ENCODE data around the gene LIMK2. TPM values are rescaled to one million over a fixed set of nuclear protein-coding genes. Genes with fewer than 3 reads are reported as not detected.

The LIMK2 gene
- polyA plus RNA-seq, 1 donor from 2014 or later = 44.2 TPM

DNA sequence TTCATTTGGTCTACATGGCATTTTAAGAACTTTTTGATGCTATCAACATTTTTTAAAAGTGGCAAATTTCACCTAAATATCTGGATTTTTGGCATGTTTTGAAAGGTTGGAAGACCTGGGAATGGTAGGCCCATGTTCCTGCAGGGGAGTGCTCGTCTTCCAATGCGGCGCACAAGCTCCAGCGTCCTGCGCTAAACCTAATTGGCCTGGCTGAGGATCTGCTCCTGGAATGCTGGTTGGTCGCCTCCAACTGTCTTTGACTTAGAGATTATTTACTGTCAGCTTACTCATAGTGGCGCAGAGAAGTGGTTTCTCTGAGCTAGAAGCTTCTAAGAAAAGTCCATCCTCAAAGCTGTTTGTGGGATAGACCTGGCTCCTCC, 626 bp upstream of the LIMK2 start:
- Histone ChIP-seq H3K79me2 (replicated peaks; ENCODE audit: insufficient read depth, low read length) (peaks cover 3% of the 10 kb centered on the region), H3K27me3 (ENCODE audit: insufficient read depth, low read depth, low read length) (no peaks in the 10 kb centered on the region), H3F3A (ENCODE audit: insufficient read depth, low read length, poor library complexity, severe bottlenecking) (no peaks in the 10 kb centered on the region), H3K9me2 (ENCODE audit: insufficient read depth, low read length) (no peaks in the 10 kb centered on the region), H3K27ac (ENCODE audit: low read length) (no peak overlapping the region), H2AFZ (ENCODE audit: low read depth, low read length) (no peak overlapping the region), H3K36me3 (ENCODE audit: insufficient read depth, low read length) (no peaks in the 10 kb centered on the region), H4K20me1 (ENCODE audit: insufficient read depth) (no peaks in the 10 kb centered on the region), H3K4me2 (ENCODE audit: low read length) (no peak overlapping the region), H3K9me3 (ENCODE audit: low read length) (no peaks in the 10 kb centered on the region), H3K4me3 (ENCODE audit: low read length) (peak overlapping the region; percentile 90), H3K9ac (ENCODE audit: low read length) (no peak overlapping the region)
- TF ChIP-seq EZH2 (IDR thresholded peaks at IDR 0.05; ENCODE audit: borderline replicate concordance, insufficient read depth, low read length, poor library complexity, severe bottlenecking) = no peak
- no peak for TF ChIP-seq TAF1 (IDR thresholded peaks at IDR 0.05; ENCODE audit: low read depth)
- TF ChIP-seq MXI1 (conservative IDR thresholded peaks at IDR 0.05; ENCODE audit: poor library complexity, severe bottlenecking) = no peak
- TF ChIP-seq SMC3 (conservative IDR thresholded peaks at IDR 0.05; ENCODE audit: poor library complexity) = no peak
- TF ChIP-seq, protein P1, sequence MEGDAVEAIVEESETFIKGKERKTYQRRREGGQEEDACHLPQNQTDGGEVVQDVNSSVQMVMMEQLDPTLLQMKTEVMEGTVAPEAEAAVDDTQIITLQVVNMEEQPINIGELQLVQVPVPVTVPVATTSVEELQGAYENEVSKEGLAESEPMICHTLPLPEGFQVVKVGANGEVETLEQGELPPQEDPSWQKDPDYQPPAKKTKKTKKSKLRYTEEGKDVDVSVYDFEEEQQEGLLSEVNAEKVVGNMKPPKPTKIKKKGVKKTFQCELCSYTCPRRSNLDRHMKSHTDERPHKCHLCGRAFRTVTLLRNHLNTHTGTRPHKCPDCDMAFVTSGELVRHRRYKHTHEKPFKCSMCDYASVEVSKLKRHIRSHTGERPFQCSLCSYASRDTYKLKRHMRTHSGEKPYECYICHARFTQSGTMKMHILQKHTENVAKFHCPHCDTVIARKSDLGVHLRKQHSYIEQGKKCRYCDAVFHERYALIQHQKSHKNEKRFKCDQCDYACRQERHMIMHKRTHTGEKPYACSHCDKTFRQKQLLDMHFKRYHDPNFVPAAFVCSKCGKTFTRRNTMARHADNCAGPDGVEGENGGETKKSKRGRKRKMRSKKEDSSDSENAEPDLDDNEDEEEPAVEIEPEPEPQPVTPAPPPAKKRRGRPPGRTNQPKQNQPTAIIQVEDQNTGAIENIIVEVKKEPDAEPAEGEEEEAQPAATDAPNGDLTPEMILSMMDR (IDR thresholded peaks at IDR 0.05; ENCODE audit: poor library complexity, severe bottlenecking) = no peak
- no peak for TF ChIP-seq RAD21 (conservative IDR thresholded peaks at IDR 0.05)

DNA sequence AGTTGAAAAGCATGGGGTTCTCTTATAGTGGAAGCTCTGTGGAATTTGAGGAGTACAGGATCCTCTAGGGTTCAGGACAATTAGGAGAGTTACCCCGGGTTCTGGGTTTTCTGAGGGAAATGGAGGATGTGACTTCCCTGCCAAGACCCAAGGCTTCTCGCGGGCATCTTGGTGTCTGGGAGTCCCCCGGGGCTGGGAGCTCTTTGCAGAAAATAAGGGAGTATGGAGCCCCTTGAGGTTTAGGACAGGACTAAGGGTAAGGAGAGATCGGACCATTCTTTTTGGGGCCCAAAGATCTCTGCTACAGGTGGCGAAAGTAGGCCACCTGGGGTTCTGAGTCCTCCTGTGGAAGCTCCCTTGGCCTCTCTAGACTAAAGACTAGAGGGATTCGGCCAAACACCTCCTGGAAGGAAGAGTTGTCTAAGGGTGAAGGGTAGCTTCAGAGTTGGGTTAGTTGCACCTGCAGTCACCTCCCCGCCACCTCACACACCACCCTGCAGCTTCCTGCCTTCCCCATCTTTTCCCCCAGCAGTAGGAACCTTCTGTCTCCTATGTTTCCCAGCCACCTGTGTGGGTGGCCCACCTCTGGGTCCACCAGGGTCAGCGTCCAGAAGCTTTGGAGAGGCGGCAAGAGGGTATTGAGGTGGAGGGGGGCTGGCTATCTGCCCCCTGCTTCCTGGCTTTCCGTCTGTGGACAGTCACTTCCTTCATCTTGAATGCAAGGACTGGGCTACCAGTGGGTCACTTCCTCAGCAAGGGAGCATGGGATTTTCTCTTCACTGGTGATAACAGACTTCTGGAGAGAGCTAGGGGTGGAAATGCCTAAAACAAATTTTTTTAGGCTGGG, 908 bp downstream of the LIMK2 start:
- no peaks in the 10 kb centered on the region for H3K36me3 ChIP-seq (ENCODE audit: insufficient read depth, low read length)
- TF ChIP-seq MXI1 (conservative IDR thresholded peaks at IDR 0.05; ENCODE audit: poor library complexity, severe bottlenecking) (no peak), TAF1 (IDR thresholded peaks at IDR 0.05; ENCODE audit: low read depth) (no peak), EZH2 (IDR thresholded peaks at IDR 0.05; ENCODE audit: borderline replicate concordance, insufficient read depth, low read length, poor library complexity, severe bottlenecking) (no peak), SMC3 (conservative IDR thresholded peaks at IDR 0.05; ENCODE audit: poor library complexity) (no peak), POLR2AphosphoS5 (IDR thresholded peaks at IDR 0.05) (no peak), EP300 (conservative IDR thresholded peaks at IDR 0.05; ENCODE audit: poor library complexity, severe bottlenecking) (no peak), RAD21 (conservative IDR thresholded peaks at IDR 0.05) (no peak)
- TF ChIP-seq, protein P2, sequence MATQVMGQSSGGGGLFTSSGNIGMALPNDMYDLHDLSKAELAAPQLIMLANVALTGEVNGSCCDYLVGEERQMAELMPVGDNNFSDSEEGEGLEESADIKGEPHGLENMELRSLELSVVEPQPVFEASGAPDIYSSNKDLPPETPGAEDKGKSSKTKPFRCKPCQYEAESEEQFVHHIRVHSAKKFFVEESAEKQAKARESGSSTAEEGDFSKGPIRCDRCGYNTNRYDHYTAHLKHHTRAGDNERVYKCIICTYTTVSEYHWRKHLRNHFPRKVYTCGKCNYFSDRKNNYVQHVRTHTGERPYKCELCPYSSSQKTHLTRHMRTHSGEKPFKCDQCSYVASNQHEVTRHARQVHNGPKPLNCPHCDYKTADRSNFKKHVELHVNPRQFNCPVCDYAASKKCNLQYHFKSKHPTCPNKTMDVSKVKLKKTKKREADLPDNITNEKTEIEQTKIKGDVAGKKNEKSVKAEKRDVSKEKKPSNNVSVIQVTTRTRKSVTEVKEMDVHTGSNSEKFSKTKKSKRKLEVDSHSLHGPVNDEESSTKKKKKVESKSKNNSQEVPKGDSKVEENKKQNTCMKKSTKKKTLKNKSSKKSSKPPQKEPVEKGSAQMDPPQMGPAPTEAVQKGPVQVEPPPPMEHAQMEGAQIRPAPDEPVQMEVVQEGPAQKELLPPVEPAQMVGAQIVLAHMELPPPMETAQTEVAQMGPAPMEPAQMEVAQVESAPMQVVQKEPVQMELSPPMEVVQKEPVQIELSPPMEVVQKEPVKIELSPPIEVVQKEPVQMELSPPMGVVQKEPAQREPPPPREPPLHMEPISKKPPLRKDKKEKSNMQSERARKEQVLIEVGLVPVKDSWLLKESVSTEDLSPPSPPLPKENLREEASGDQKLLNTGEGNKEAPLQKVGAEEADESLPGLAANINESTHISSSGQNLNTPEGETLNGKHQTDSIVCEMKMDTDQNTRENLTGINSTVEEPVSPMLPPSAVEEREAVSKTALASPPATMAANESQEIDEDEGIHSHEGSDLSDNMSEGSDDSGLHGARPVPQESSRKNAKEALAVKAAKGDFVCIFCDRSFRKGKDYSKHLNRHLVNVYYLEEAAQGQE (IDR thresholded peaks at IDR 0.05; ENCODE audit: borderline replicate concordance) = no peak
- TF ChIP-seq, protein P1 (IDR thresholded peaks at IDR 0.05; ENCODE audit: poor library complexity, severe bottlenecking) = no peak
- H2AFZ ChIP-seq (ENCODE audit: low read depth, low read length) = no peak overlapping the region
- H3K79me2 ChIP-seq (replicated peaks; ENCODE audit: insufficient read depth, low read length) = peaks cover 3% of the 10 kb centered on the region
- H3K9ac ChIP-seq (ENCODE audit: low read length) = peak overlapping the region; percentile 68
- no peaks in the 10 kb centered on the region for H3K27me3 ChIP-seq (ENCODE audit: insufficient read depth, low read depth, low read length)
- no peaks in the 10 kb centered on the region for H3F3A ChIP-seq (ENCODE audit: insufficient read depth, low read length, poor library complexity, severe bottlenecking)
- no peaks in the 10 kb centered on the region for H3K9me2 ChIP-seq (ENCODE audit: insufficient read depth, low read length)
- no peak overlapping the region for H3K27ac ChIP-seq (ENCODE audit: low read length)
- H4K20me1 ChIP-seq (ENCODE audit: insufficient read depth) = no peaks in the 10 kb centered on the region
- peak overlapping the region; percentile 90 for H3K4me3 ChIP-seq (ENCODE audit: low read length)
- H3K4me2 ChIP-seq (ENCODE audit: low read length) = peak overlapping the region; percentile 58
- H3K9me3 ChIP-seq (ENCODE audit: low read length) = no peaks in the 10 kb centered on the region

Measured in neural cell (in vitro differentiated cells).